ENCODE data around the gene RNASEH1. TPM values are rescaled to one million over a fixed set of nuclear protein-coding genes. Genes with fewer than 3 reads are reported as not detected.

The RNASEH1 gene
- total and polyA plus RNA-seq, 4 donors = 10.2 to 18.7 (median 12.9) TPM

- no peak for DNase-seq (ENCODE audit: low spot score)
- no peak overlapping the region for H3K27ac ChIP-seq (ENCODE audit: low read depth in 1 of 2, low read length in 2 of 2)
- TF ChIP-seq MAX (IDR thresholded peaks at IDR 0.05) = no peak
- no peak for TF ChIP-seq YY1 (IDR thresholded peaks at IDR 0.05)
- TF ChIP-seq JUND (IDR thresholded peaks at IDR 0.05) = no peak
- TF ChIP-seq GABPA (IDR thresholded peaks at IDR 0.05 in 1 of 2, conservative IDR thresholded peaks at IDR 0.05 in 1 of 2) = no peak
- TF ChIP-seq REST (IDR thresholded peaks at IDR 0.05) = no peak
- no peak for TF ChIP-seq EGR1 (IDR thresholded peaks at IDR 0.05; ENCODE audit: low read depth in 2 of 2)
- TF ChIP-seq HNF4A (conservative IDR thresholded peaks at IDR 0.05) = no peak
- no peak for TF ChIP-seq FOXA2 (IDR thresholded peaks at IDR 0.05)
- TF ChIP-seq RXRA (IDR thresholded peaks at IDR 0.05) = no peak
- TF ChIP-seq TAF1 (conservative IDR thresholded peaks at IDR 0.05) = no peak
- TF ChIP-seq NR2F2 (IDR thresholded peaks at IDR 0.05) = no peak
Measured at GRCh38 chr2:3581367-3582262, 23.5 kb upstream of the RNASEH1 start.

GRCh38 chr2:3580449-3580848 lies 22.3 kb upstream of the RNASEH1 start:
- no peak for DNase-seq (ENCODE audit: low spot score)
- Histone ChIP-seq H3K9ac (ENCODE audit: low read depth in 1 of 2, low read length in 2 of 2) (no peak overlapping the region), H3K27me3 (ENCODE audit: control insufficient read depth in 4 of 4, insufficient read depth in 4 of 4, low read length in 3 of 4) (no peaks in the 10 kb centered on the region), H3K27ac (ENCODE audit: low read depth in 1 of 2, low read length in 2 of 2) (no peak overlapping the region), H3K9me3 (ENCODE audit: control insufficient read depth in 4 of 4, low read length in 3 of 4) (no peaks in the 10 kb centered on the region), H3K36me3 (ENCODE audit: control insufficient read depth in 4 of 4, insufficient read depth in 3 of 4, low read depth in 1 of 4, low read length in 3 of 4) (peaks cover 10 to 57% (median 46%) of the 10 kb centered on the region in 4 donors), H3K4me3 (ENCODE audit: low read depth in 1 of 3, low read length in 3 of 3) (no peak overlapping the region), H3K4me1 (ENCODE audit: control insufficient read depth in 4 of 4, insufficient read depth in 4 of 4, low read length in 3 of 4) (peaks cover 9 to 40% (median 36%) of the 10 kb centered on the region in 4 donors)
- TF ChIP-seq ATF3 (IDR thresholded peaks at IDR 0.05) = no peak
- TF ChIP-seq FOXA2 (IDR thresholded peaks at IDR 0.05) = no peak
- no peak for TF ChIP-seq EGR1 (IDR thresholded peaks at IDR 0.05; ENCODE audit: low read depth in 2 of 2)
- no peak for TF ChIP-seq TAF1 (conservative IDR thresholded peaks at IDR 0.05)
- no peak for TF ChIP-seq ZBTB33 (IDR thresholded peaks at IDR 0.05)
- no peak for TF ChIP-seq CTCF (IDR thresholded peaks at IDR 0.05; ENCODE audit: low read depth, low read length, missing input control)
- TF ChIP-seq SP1 (IDR thresholded peaks at IDR 0.05) = no peak
- no peak for TF ChIP-seq HNF4A (conservative IDR thresholded peaks at IDR 0.05)
- TF ChIP-seq RAD21 (IDR thresholded peaks at IDR 0.05) = no peak
- no peak for TF ChIP-seq NR2F2 (IDR thresholded peaks at IDR 0.05)
- no peak for TF ChIP-seq RXRA (IDR thresholded peaks at IDR 0.05)
- TF ChIP-seq JUND (IDR thresholded peaks at IDR 0.05) = no peak
- WGBS = 82% methylated on average over 5 of the region's 5 CpGs

More at GRCh38 chr2:3581367-3582262, 23.5 kb upstream of the RNASEH1 start:
- H3K9me3 ChIP-seq (ENCODE audit: control insufficient read depth in 4 of 4, low read length in 3 of 4) = no peaks in the 10 kb centered on the region
- 92% methylated on average over 13 of the region's 13 CpGs for WGBS
- H3K4me1 ChIP-seq (ENCODE audit: control insufficient read depth in 4 of 4, insufficient read depth in 4 of 4, low read length in 3 of 4) = peaks cover 14 to 44% (median 36%) of the 10 kb centered on the region in 4 donors
- H3K36me3 ChIP-seq (ENCODE audit: control insufficient read depth in 4 of 4, insufficient read depth in 3 of 4, low read depth in 1 of 4, low read length in 3 of 4) = peaks cover 10 to 53% (median 44%) of the 10 kb centered on the region in 4 donors
- no peak overlapping the region for H3K4me3 ChIP-seq (ENCODE audit: low read depth in 1 of 3, low read length in 3 of 3)
- no peak overlapping the region for H3K9ac ChIP-seq (ENCODE audit: low read depth in 1 of 2, low read length in 2 of 2)
- no peaks in the 10 kb centered on the region for H3K27me3 ChIP-seq (ENCODE audit: control insufficient read depth in 4 of 4, insufficient read depth in 4 of 4, low read length in 3 of 4)
